H9 (cell line): ENCODE measurements around the gene ZNF214. TPM values are rescaled to one million over a fixed set of nuclear protein-coding genes. Genes with fewer than 3 reads are reported as not detected.

ENCODE experiments used
- DNase-seq: peaks from one replicate; pipeline ENCODE4 v3.0.0-alpha.2; 2017
- H2AFZ ChIP-seq: one replicate; pipeline ENCODE4 v1.6.1; 2013; ENCODE audit warnings: mild to moderate bottlenecking, low read length, control low read depth, moderate library complexity
- H2AK5ac ChIP-seq: 2 replicates; pipeline ENCODE4 v1.6.1; 2013; ENCODE audit warnings: low read length, control low read depth, mixed read lengths; ENCODE audit not compliant: insufficient read length
- H2BK120ac ChIP-seq: one replicate; pipeline ENCODE4 v1.6.1; 2013; ENCODE audit warnings: low read depth, mild to moderate bottlenecking, low read length, control low read depth, inconsistent platforms; ENCODE audit not compliant: poor library complexity, severe bottlenecking
- H2BK12ac ChIP-seq: 2 replicates; pipeline ENCODE4 v1.6.1; 2013; ENCODE audit warnings: low read length, control low read depth, mixed read lengths, low read depth; ENCODE audit not compliant: insufficient read length
- H2BK15ac ChIP-seq: 2 replicates; pipeline ENCODE4 v1.6.1; 2013; ENCODE audit warnings: low read depth, low read length, control low read depth
- H2BK20ac ChIP-seq: one replicate; pipeline ENCODE4 v1.6.1; 2013; ENCODE audit warnings: low read depth, mild to moderate bottlenecking, low read length, control low read depth, inconsistent platforms; ENCODE audit not compliant: poor library complexity, severe bottlenecking
- H2BK5ac ChIP-seq: 2 replicates; pipeline ENCODE4 v1.6.1; 2013; ENCODE audit warnings: low read length, control low read depth, mixed read lengths; ENCODE audit not compliant: insufficient read length
- H3K14ac ChIP-seq: 2 replicates; pipeline ENCODE4 v1.6.1; 2013; ENCODE audit warnings: low read length, control low read depth; ENCODE audit not compliant: insufficient read depth
- H3K18ac ChIP-seq: 2 replicates; pipeline ENCODE4 v1.6.1; 2013; ENCODE audit warnings: low read depth, mild to moderate bottlenecking, mixed read lengths, low read length, control low read depth; ENCODE audit not compliant: insufficient read length
- H3K23ac ChIP-seq: 2 replicates; pipeline ENCODE4 v1.6.1; 2013; ENCODE audit warnings: low read length, control low read depth, mixed read lengths, low read depth; ENCODE audit not compliant: insufficient read length
- H3K23me2 ChIP-seq: 2 replicates; pipeline ENCODE4 v1.6.1; 2013; ENCODE audit warnings: low read depth, mild to moderate bottlenecking, mixed read lengths, low read length, control low read depth; ENCODE audit not compliant: insufficient read length, poor library complexity, severe bottlenecking
- H3K27ac ChIP-seq: 2 replicates; pipeline ENCODE4 v1.5.1; 2013; ENCODE audit warnings: low read length, control low read depth, mixed read lengths, low read depth; ENCODE audit not compliant: insufficient read length
- H3K27me3 ChIP-seq: 2 replicates; pipeline ENCODE4 v1.6.1; 2013; ENCODE audit warnings: low read length, control low read depth, inconsistent platforms; ENCODE audit not compliant: insufficient read depth
- H3K4ac ChIP-seq: 2 replicates; pipeline ENCODE4 v1.6.1; 2013; ENCODE audit warnings: low read depth, mild to moderate bottlenecking, control low read depth, inconsistent platforms, low read length, moderate library complexity
- H3K4me1 ChIP-seq: 2 replicates; pipeline ENCODE4 v1.6.1; 2013; ENCODE audit warnings: low read length, control low read depth, inconsistent platforms; ENCODE audit not compliant: insufficient read depth
- H3K4me2 ChIP-seq: 2 replicates; pipeline ENCODE4 v1.6.1; 2013; ENCODE audit warnings: low read length, control low read depth, mixed read lengths; ENCODE audit not compliant: insufficient read length, insufficient read depth
- H3K56ac ChIP-seq: 2 replicates; pipeline ENCODE4 v1.6.1; 2013; ENCODE audit warnings: low read depth, mild to moderate bottlenecking, mixed read lengths, low read length, control low read depth; ENCODE audit not compliant: insufficient read length
- H3K79me1 ChIP-seq: 2 replicates; pipeline ENCODE4 v1.6.1; 2013; ENCODE audit warnings: low read depth, mild to moderate bottlenecking, moderate library complexity, low read length, control low read depth, inconsistent platforms; ENCODE audit not compliant: insufficient read depth, poor library complexity, severe bottlenecking
- H3K79me2 ChIP-seq: 2 replicates; pipeline ENCODE4 v1.6.1; 2013; ENCODE audit warnings: low read length, control low read depth, inconsistent platforms; ENCODE audit not compliant: insufficient read depth
- H3K9ac ChIP-seq: 2 replicates; pipeline ENCODE4 v1.6.1; 2013; ENCODE audit warnings: low read length, control low read depth, mixed read lengths; ENCODE audit not compliant: insufficient read length; ENCODE audit errors: extremely low read depth
- H3K9me3 ChIP-seq: one replicate; pipeline ENCODE4 v1.6.1; 2013; ENCODE audit warnings: low read depth, low read length, inconsistent platforms; ENCODE audit not compliant: control insufficient read depth
- H3T11ph ChIP-seq: one replicate; pipeline ENCODE4 v1.6.1; 2013; ENCODE audit warnings: mild to moderate bottlenecking, low read length, control low read depth, inconsistent platforms
- H4K20me1 ChIP-seq: one replicate; pipeline ENCODE4 v1.6.1; 2013; ENCODE audit not compliant: control insufficient read depth, insufficient read length, insufficient read depth
- H4K5ac ChIP-seq: 2 replicates; pipeline ENCODE4 v1.6.1; 2013; ENCODE audit warnings: low read depth, mild to moderate bottlenecking, mixed read lengths, low read length, control low read depth; ENCODE audit not compliant: insufficient read length
- H4K8ac ChIP-seq: replicated peaks from 2 replicates; pipeline ENCODE4 v1.6.1; 2013; ENCODE audit warnings: low read length, control low read depth, mixed read lengths, low read depth; ENCODE audit not compliant: insufficient read length
- H4K91ac ChIP-seq: 2 replicates; pipeline ENCODE4 v1.6.1; 2013; ENCODE audit warnings: low read depth, mild to moderate bottlenecking, moderate library complexity, mixed read lengths, low read length, control low read depth; ENCODE audit not compliant: insufficient read length
- H3K27ac Mint-ChIP-seq, 3 experiments: 2 replicates in 2 of 3; 3 replicates in 1 of 3; pipeline ENCODE4 v1.8.0; 2020 to 2021; ENCODE audit warnings: mixed read lengths in 3 of 3, mild to moderate bottlenecking in 1 of 3, moderate library complexity in 1 of 3
- H3K27me3 Mint-ChIP-seq: 2 replicates; pipeline ENCODE4 v1.8.0; 2021; ENCODE audit warnings: low read depth, mild to moderate bottlenecking, moderate library complexity, mixed read lengths
- H3K36me3 Mint-ChIP-seq, 3 experiments: 2 replicates in 2 of 3; 3 replicates in 1 of 3; pipeline ENCODE4 v1.8.0; 2020 to 2021; ENCODE audit warnings: low read depth in 3 of 3, mixed read lengths in 3 of 3; ENCODE audit not compliant: insufficient read depth in 1 of 3
- H3K4me1 Mint-ChIP-seq, 2 experiments: 2 replicates each; pipeline ENCODE4 v1.8.0; 2020; ENCODE audit warnings: mixed read lengths in 2 of 2
- H3K4me3 Mint-ChIP-seq, 2 experiments: 2 replicates in 1 of 2; 3 replicates in 1 of 2; pipeline ENCODE4 v1.8.0; 2020 to 2021; ENCODE audit warnings: mild to moderate bottlenecking in 2 of 2, mixed read lengths in 2 of 2, moderate library complexity in 1 of 2
- H3K9me3 Mint-ChIP-seq, 2 experiments: 2 replicates in 1 of 2; 3 replicates in 1 of 2; pipeline ENCODE4 v1.8.0; 2020; ENCODE audit warnings: mild to moderate bottlenecking in 2 of 2, mixed read lengths in 2 of 2, moderate library complexity in 1 of 2
- CTCF ChIP-seq: fragments of 200-600 bp; sonication (generic); conservative IDR thresholded peaks from 3 replicates; pipeline ENCODE4 v1.8.0; 2021; ENCODE audit warnings: antibody characterized with exemption, mild to moderate bottlenecking
- WGBS: extraction: QIAGEN DNeasy Blood & Tissue Kit; methylation state at CpG from one replicate; pipeline ENCODE4 v1.1.7; 2013; ENCODE audit warnings: missing lambda C conversion rate, low lambda C conversion rate, mixed read lengths; ENCODE audit not compliant: insufficient read length; ENCODE audit errors: extremely low coverage; 5-methylcytosine and 5-hydroxymethylcytosine counted together
- total RNA-seq: library from RNA; stranded (reverse); gene quantifications from 2 replicates; pipeline ENCODE4 v1.2.1, GENCODE V29; 2021

Gene ZNF214
- total RNA-seq, 1 experiment from 2014 or later = 4.0 TPM

- no peaks in the 10 kb centered on the region for H3K4me1 ChIP-seq
- no peak for TF ChIP-seq CTCF
- H4K8ac ChIP-seq = no peak overlapping the region
- H2AFZ ChIP-seq = no peak overlapping the region
- H2BK20ac ChIP-seq = no peak overlapping the region
- H3K9me3 ChIP-seq = no peaks in the 10 kb centered on the region
- no peak overlapping the region for H3K14ac ChIP-seq
- no peak overlapping the region for H2BK12ac ChIP-seq
- no peak overlapping the region for H2AK5ac ChIP-seq
- no peak overlapping the region for H3K56ac ChIP-seq
- no peaks in the 10 kb centered on the region for H4K20me1 ChIP-seq
- H3K4ac ChIP-seq = no peak overlapping the region
- H3K36me3 Mint-ChIP-seq = no peaks in the 10 kb centered on the region
- no peak overlapping the region for H3K23ac ChIP-seq
- no CpG with 5 or more reads among the region's 1 CpG for WGBS
- no peaks in the 10 kb centered on the region for H3K9me3 Mint-ChIP-seq
- no peak for DNase-seq
- no peak overlapping the region for H3T11ph ChIP-seq
- no peaks in the 10 kb centered on the region for H3K79me1 ChIP-seq
- H3K79me2 ChIP-seq = no peaks in the 10 kb centered on the region
- H3K27ac ChIP-seq = no peak overlapping the region
- no peak overlapping the region for H2BK15ac ChIP-seq
- H2BK120ac ChIP-seq = no peak overlapping the region
- no peak overlapping the region for H3K27ac Mint-ChIP-seq
- H3K27me3 Mint-ChIP-seq = no peaks in the 10 kb centered on the region
- no peak overlapping the region for H3K4me2 ChIP-seq
- H3K4me3 Mint-ChIP-seq = no peak overlapping the region
- no peak overlapping the region for H2BK5ac ChIP-seq
- no peak overlapping the region for H4K5ac ChIP-seq
- H4K91ac ChIP-seq = no peak overlapping the region
- H3K18ac ChIP-seq = no peak overlapping the region
- no peak overlapping the region for H3K9ac ChIP-seq
- H3K23me2 ChIP-seq = no peaks in the 10 kb centered on the region
- no peaks in the 10 kb centered on the region for H3K27me3 ChIP-seq
- H3K4me1 Mint-ChIP-seq = peaks cover 7 to 8% of the 10 kb centered on the region in 2 experiments
Measured at GRCh38 chr11:7014118-7014517, 6.0 kb downstream of the ZNF214 start.
